ENCODE results near the gene SLC9A9. TPM values are rescaled to one million over a fixed set of nuclear protein-coding genes. Genes with fewer than 3 reads are reported as not detected.

Gene SLC9A9
- total and polyA plus RNA-seq, 2 of the 8 experiments (the other 6 are each of a cell fraction or from before 2014, with no cell fraction given) = 0.48 to 1.1 TPM

GRCh38 chr3:143414571-143415253 is 433.6 kb downstream of the SLC9A9 start:
- Histone ChIP-seq H2BK20ac (ENCODE audit: low read length) (no peak overlapping the region), H3K23ac (ENCODE audit: insufficient read length) (no peak overlapping the region), H3K9me3 (ENCODE audit: insufficient read depth in 2 of 2, low read depth in 1 of 2, low read length in 1 of 2) (no peaks in the 10 kb centered on the region), H3K27me3 (replicated peaks in 1 of 4; ENCODE audit: control insufficient read depth in 3 of 4, extremely low read depth in 1 of 4, insufficient read depth in 3 of 4, low read length in 3 of 4) (no peaks in the 10 kb centered on the region), H3K18ac (ENCODE audit: extremely low read depth, low read length) (no peak overlapping the region), H3K4me1 (replicated peaks in 1 of 4; ENCODE audit: control insufficient read depth in 3 of 4, insufficient read depth in 4 of 4, low read length in 3 of 4) (peaks cover 0 to 3% (median 0%) of the 10 kb centered on the region in 4 experiments; a peak in 2 of 7 replicates), H3K4me2 (ENCODE audit: insufficient read depth in 1 of 2, low read depth in 2 of 2, low read length in 2 of 2) (no peak overlapping the region), H2AK5ac (ENCODE audit: low read depth, low read length) (no peak overlapping the region), H2AFZ (ENCODE audit: low read length) (no peak overlapping the region), H3K9ac (replicated peaks in 1 of 4; ENCODE audit: extremely low read depth in 1 of 4, low read depth in 3 of 4, low read length in 3 of 4) (no peak overlapping the region), H4K8ac (ENCODE audit: extremely low read depth, insufficient read depth, low read length) (no peak overlapping the region), H4K5ac (ENCODE audit: insufficient read length, low read depth, low read length) (no peak overlapping the region), H3K79me1 (ENCODE audit: low read depth, low read length) (no peaks in the 10 kb centered on the region), H3K14ac (ENCODE audit: insufficient read length) (no peak overlapping the region), H3K56ac (replicated peaks; ENCODE audit: insufficient read length, low read depth, low read length) (no peak overlapping the region), H3K27ac (ENCODE audit: low read depth, low read length) (no peak overlapping the region), H3K4me3 (ENCODE audit: extremely low read depth in 1 of 4, insufficient read depth in 2 of 4, low read depth in 3 of 4, low read length in 4 of 4) (no peak overlapping the region), H3K4ac (replicated peaks; ENCODE audit: insufficient read length, low read depth, low read length) (no peak overlapping the region), H2BK5ac (ENCODE audit: low read depth, low read length) (no peak overlapping the region), H4K20me1 (replicated peaks in 1 of 2; ENCODE audit: control insufficient read depth in 1 of 2, insufficient read depth in 2 of 2, low read length in 2 of 2) (no peaks in the 10 kb centered on the region), H3K79me2 (ENCODE audit: control insufficient read depth in 1 of 2, insufficient read depth in 2 of 2, low read length in 2 of 2) (no peaks in the 10 kb centered on the region), H2BK15ac (ENCODE audit: low read length) (no peak overlapping the region), H2BK12ac (ENCODE audit: low read depth, low read length) (no peak overlapping the region), H3K36me3 (ENCODE audit: control insufficient read depth in 2 of 4, insufficient read depth in 4 of 4, low read length in 3 of 4) (no peaks in the 10 kb centered on the region), H2BK120ac (replicated peaks; ENCODE audit: low read depth, low read length) (no peak overlapping the region), H4K91ac (replicated peaks; ENCODE audit: insufficient read length, low read length) (no peak overlapping the region), H3K23me2 (ENCODE audit: low read depth, low read length) (no peaks in the 10 kb centered on the region)
- DNase-seq (ENCODE audit: low read depth in 1 of 2, low spot score in 2 of 2) (no peak), FAIRE-seq (no peak)
- ChIA-PET CTCF (ENCODE audit: partially characterized antibody) (interaction anchor here (1.2 to 1.3 kb wide), 3 partner anchors 19 to 114 kb away, joined by 3 to 5 read pairs (median 3); no protein-coding TSS in a partner anchor), POLR2A (ENCODE audit: partially characterized antibody) (no interaction called here)
- WGBS, 2 experiments (ENCODE audit: extremely low coverage in 1 of 2, insufficient coverage in 1 of 2, insufficient read length in 1 of 2, insufficient replicate concordance in 2 of 2, low coverage in 1 of 2, low lambda C conversion rate in 2 of 2, missing lambda C conversion rate in 1 of 2) = 94% methylated on average over 2 of the region's 2 CpGs; no CpG with 5 or more reads in 1 of the 2 experiments
- TF ChIP-seq RXRA (IDR thresholded peaks at IDR 0.05; ENCODE audit: insufficient read depth, low read depth, low read length) (no peak), FOSL1 (IDR thresholded peaks at IDR 0.05; ENCODE audit: insufficient read depth, low read depth, low read length) (no peak), BACH1 (IDR thresholded peaks at IDR 0.05; ENCODE audit: low read length) (no peak), NANOG (IDR thresholded peaks at IDR 0.05; ENCODE audit: insufficient read depth, low read depth, low read length, poor library complexity, severe bottlenecking) (no peak)
